Breast epithelium (tissue), 3 donors: ENCODE measurements around the gene YIPF1.

ENCODE experiments used
- CTCF ChIP-seq, 3 donors: fragments of 450-650 bp; IDR thresholded peaks; one replicate each; pipeline ENCODE4 v1.5.1; 2016 to 2017; ENCODE audit warnings: antibody characterized with exemption in 3 of 3, mild to moderate bottlenecking in 3 of 3, moderate library complexity in 3 of 3
- POLR2A ChIP-seq: fragments of 450-650 bp; IDR thresholded peaks from one replicate; pipeline ENCODE4 v1.6.1; 2016; ENCODE audit warnings: antibody characterized with exemption, mild to moderate bottlenecking, moderate library complexity

- no peak for TF ChIP-seq CTCF (IDR thresholded peaks at IDR 0.05)
- no peak for TF ChIP-seq POLR2A
These were observed 15.9 kb upstream of the YIPF1 start for GRCh38 chr1:53905509-53905908.
